A673 (cell line): Measurements from ENCODE around the gene IMMP1L.

Experiments used
- EZH2 ChIP-seq: fragments of 200-600 bp; sonication (generic); IDR thresholded peaks from 2 replicates; pipeline ENCODE4 v1.6.1; 2017; ENCODE audit warnings: borderline replicate concordance, low read depth, mild to moderate bottlenecking, mixed read lengths, antibody characterized with exemption, low read length; ENCODE audit not compliant: poor library complexity, severe bottlenecking
- TF ChIP-seq, protein P1 (sequence below): fragments of 300-800, 200-600 bp; sonication (generic); conservative IDR thresholded peaks from 2 replicates; pipeline ENCODE4 v1.5.1; 2017; ENCODE audit warnings: low read depth, mild to moderate bottlenecking, antibody characterized with exemption, low read length, moderate library complexity, mixed read lengths

DNA sequence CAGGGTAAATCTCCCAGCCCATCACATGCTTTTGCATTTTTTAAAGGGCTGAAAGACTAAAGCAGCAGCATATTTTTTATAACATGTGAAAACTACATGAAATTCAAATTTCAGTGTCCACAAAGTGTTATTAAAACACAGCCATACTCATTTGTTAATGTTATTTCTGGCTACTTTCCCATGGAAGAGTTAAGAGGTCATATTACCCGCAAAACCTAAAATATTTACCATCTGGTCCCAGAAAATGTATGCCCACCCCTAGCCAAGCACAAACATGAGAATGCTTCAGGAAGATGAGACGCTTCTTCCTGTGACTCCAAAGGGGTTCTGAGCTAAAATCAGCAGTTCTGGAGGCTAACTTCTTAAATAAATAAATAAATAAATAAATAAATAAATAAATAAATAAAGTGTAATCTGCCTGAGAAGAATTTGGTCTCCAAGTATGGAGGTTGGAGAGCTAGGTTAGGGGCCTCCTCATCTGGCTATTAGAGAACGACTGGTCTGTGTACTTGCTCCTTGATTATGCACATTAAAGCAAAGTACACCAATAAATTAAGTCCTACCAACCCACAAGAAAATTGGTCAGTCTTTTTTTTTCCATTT is 9.7 kb downstream of the IMMP1L start:
- TF ChIP-seq, protein P1, sequence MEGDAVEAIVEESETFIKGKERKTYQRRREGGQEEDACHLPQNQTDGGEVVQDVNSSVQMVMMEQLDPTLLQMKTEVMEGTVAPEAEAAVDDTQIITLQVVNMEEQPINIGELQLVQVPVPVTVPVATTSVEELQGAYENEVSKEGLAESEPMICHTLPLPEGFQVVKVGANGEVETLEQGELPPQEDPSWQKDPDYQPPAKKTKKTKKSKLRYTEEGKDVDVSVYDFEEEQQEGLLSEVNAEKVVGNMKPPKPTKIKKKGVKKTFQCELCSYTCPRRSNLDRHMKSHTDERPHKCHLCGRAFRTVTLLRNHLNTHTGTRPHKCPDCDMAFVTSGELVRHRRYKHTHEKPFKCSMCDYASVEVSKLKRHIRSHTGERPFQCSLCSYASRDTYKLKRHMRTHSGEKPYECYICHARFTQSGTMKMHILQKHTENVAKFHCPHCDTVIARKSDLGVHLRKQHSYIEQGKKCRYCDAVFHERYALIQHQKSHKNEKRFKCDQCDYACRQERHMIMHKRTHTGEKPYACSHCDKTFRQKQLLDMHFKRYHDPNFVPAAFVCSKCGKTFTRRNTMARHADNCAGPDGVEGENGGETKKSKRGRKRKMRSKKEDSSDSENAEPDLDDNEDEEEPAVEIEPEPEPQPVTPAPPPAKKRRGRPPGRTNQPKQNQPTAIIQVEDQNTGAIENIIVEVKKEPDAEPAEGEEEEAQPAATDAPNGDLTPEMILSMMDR = no peak
- no peak for TF ChIP-seq EZH2
